Endometrial microvascular endothelial cells (primary cell): ENCODE results near the gene ROMO1. TPM values are rescaled to one million over a fixed set of nuclear protein-coding genes. Genes with fewer than 3 reads are reported as not detected.

Experiments
- in situ Hi-C: cut with HindIII; loops from 2 replicates; pipeline ENCODE4 v1.10.0; 2017; ENCODE audit warnings: low sequenced_read_pairs, low pct_unique_long_range_greater_than_20kb; ENCODE audit errors: inconsistent ontology term
- total RNA-seq: library from RNA; depleted of rRNA; stranded (reverse); fragments of >200 nt; gene quantifications from one replicate; pipeline ENCODE4 v1.2.3, GENCODE V29; 2015; ENCODE audit errors: inconsistent ontology term

ROMO1 gene
- 520 TPM for total RNA-seq

DNA sequence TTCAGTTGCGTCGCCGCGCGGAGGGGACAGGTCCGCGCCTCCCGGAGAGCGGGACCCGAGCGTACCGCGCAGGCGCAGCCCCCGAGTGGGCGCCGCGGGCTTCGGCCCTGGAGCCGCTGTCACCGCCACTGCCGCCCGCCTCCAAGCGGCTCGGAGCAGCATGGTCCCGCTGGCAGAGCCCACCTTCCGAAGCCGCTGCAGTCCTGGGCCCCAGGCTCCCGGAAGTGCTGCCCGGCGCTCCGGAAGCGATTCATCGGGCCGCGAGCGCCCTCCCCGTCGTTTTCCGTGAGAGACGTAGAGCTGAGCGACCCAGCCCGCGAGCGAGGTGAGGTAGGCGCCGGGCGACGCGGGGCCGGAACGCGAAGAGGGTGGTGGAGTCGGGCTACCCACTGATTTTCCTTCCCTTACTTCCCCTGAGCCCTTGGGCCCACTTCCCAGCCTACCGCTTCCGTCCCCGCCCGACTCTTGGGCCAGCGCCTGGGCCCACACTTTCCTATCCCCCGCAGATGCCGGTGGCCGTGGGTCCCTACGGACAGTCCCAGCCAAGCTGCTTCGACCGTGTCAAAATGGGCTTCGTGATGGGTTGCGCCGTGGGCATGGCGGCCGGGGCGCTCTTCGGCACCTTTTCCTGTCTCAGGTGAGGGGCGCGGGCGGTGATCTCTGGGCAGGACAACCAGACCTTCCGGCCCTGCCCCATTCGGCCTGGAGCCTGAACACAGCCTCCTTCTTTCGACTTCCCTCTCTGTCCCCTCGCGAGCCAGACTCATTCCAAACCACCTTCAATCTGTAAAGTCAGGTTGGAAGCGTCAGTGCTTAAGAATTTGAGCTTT, at the start of gene ROMO1, which contains the start of gene NFS1:
Gene ROMO1, plus strand, starts transcription at position 279 of the 830 bp plus-strand sequence. Its CDS starts 228 bp downstream, at position 507.
Gene NFS1, minus strand, starts transcription at position 226 of the 830 bp plus-strand sequence. Its CDS starts 64 bp downstream, at position 162.
- in situ Hi-C loops, result no loop called here

DNA sequence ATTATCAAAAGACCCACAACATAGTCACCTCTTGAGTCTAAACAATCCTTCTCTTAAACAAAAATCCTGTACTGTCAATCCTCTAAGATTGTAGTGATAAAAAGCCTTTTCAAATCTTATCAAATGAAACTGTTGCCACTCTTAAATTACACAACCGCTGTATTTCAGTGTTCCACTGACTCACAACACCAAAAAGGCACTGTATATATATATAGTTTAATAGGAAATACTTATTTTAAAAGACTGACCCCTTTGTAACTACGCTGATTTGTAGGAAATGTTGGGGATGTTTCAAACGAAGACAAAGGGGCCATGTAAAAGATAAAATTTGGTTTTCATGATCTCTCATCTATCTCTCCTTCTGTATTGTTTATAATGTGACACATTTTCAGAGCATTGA, 48.6 kb upstream of the ROMO1 start:
- in situ Hi-C loops, result no loop called here

GRCh38 chr20:35651958-35652357, 47.2 kb upstream of the ROMO1 start:
- in situ Hi-C loops, result no loop called here

DNA sequence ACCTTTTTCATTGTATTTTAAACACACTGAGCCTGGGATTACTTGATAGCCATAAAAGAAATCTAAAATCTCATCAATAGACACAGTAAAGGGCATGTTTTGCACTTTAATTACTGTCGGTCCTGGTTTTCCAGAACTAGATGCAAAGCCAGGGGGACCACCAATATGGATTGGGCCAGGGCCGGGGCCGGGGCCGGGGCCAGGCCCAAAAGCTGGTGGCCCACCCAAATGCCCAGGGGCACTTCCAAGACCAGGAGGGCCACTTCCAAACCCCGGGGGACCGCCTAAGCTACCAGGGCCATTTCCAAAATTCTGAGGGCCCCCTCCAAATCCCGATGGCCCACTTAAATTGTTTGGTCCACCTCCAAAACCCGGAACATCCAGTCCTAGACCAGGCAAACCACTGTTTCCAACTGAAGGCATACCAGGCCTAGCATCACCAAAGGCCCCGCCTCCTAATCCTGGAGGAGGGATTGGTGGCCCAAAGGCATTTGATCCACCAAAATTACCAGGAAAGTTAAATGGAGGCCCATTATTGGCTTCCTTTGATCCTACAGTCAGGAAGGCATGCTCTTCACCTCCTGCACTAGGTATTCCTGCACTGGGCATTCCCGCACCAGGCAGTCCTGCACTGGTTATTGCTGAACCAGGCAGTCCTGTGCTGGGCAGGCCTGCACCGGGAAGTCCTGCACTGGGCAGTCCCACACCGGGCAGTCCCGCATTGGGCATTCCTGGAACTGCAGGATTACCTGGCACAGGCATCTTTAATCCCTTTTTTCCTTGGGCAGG, 46.4 kb upstream of the ROMO1 start:
- in situ Hi-C loops, result no loop called here

DNA sequence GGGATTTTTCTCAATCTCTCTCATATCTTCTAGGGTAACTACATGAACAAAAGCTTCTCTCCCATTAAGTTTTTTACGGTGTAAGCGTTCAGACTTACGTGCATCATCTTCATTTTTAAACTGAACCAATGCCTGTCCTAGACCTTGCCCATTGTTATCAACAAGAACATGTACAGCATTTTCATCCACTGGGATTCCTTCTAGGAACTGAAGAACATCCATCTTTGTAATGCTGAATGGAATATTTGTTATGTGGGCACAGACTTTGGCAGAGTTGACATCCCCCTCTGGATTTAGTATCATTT, 45.8 kb upstream of the ROMO1 start:
- in situ Hi-C loops, result no loop called here

DNA sequence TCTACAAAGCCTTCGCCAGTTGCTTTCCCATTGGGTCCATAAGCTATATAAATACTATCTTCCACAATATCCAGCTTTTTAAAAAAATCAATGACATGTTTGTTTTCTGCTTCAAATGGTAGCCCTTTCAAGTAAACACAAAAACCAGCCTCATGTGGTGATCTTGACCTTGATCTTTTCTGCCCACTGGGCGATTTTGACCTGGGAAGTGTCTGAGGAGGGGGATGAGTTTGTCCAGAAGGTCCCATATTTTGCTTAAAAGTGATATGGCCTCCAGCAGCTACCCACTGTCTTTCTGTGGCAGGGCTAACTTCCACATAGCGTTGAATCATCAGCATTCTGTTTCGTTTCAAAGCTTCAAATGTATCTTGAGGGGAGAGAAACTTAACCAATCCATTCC, 45.3 kb upstream of the ROMO1 start:
- in situ Hi-C loops, result no loop called here

DNA sequence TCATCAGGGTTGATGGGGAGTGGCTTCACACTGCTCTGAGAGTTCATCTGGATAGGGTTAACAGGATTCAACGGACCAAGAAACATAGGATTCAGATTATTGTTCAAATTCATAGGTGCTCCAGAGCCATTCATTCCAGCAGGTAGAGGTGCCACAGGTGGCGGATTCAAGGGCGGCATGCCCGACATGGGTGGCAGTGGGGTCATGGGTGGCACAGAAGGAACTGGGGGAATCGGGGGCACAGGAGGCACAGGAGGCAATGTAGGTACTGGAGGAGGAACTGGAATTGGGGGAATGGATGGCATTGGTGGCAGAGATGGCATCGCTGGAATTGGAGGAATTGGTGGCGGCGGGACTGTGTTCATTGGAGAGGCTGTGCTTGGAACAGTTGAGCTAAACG, 44.8 kb upstream of the ROMO1 start:
- in situ Hi-C loops, result no loop called here

DNA sequence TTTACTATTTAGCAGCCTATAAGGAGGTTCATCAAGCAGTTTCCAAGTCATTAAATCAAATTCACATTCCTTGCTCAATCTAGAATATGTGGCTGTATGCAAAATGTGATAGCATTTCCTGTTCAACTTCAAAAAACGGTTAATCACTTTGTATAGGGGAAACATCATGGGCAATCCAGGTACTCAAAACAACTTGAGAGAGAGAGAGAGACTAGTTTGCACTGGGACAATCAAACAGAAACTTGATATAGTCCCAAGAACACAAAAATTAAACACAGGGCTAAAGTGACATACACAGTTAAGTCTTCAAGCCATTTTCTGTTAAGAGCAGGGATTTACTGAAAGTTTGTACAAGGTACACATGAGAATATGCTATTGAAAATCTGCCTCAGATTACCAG, 41.9 kb upstream of the ROMO1 start:
- in situ Hi-C loops, result no loop called here

- in situ Hi-C loops, result no loop called here
Measured at GRCh38 chr20:35660122-35660937, 38.9 kb upstream of the ROMO1 start.

DNA sequence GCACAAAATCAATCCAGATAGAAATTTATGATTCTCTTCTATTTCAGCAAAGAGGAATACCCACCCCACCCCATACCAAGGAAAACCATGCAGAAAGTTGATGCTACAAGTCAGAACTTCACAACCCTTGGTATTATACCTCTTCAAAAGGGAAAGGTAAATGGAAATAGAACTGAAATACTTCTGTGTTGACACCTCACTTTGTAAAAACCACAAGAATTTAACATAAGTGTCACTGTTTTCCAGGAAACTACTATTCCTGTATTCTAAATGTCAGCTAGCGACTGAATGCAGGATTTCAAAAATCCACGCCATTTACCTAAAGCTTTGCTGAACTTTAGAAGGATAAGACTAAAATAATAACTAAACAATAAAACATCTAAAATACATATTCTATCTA, 38.2 kb upstream of the ROMO1 start:
- in situ Hi-C loops, result no loop called here

DNA sequence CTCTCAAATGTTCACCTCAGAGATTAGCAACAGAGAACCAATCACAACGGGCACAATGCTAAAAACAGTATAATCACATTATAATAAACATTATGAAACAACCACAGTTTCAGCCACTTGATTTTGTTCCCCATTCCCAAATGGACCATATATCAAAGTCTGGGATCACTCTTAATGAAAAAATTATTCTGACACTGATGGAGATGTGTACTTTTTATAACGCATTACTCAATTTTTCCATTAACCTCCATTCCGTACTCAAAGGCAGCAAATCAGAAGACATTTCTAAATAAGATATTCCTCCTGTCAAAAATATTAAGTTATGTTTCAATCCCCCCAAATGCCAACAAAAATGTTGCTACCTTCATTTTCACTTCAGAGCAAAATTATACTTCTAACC, 37.3 kb upstream of the ROMO1 start:
- in situ Hi-C loops, result no loop called here

DNA sequence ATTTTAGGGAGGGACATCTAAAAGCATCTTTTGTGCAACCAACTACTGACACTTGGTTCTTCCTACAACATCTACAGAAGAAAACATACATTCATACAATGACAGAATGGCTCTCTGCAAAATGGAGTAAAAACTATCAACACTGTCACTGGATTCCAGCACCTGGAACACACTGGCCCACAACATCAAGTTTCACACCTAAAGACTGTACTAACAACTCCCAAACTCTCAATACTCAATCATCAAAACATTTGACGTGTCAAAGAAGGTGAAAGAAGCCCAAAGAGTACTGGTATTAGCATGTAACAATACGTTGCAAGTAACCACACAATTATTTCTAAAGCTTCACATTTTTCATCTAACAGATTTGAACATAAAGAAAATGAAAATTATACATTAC, 36.7 kb upstream of the ROMO1 start:
- in situ Hi-C loops, result no loop called here

DNA sequence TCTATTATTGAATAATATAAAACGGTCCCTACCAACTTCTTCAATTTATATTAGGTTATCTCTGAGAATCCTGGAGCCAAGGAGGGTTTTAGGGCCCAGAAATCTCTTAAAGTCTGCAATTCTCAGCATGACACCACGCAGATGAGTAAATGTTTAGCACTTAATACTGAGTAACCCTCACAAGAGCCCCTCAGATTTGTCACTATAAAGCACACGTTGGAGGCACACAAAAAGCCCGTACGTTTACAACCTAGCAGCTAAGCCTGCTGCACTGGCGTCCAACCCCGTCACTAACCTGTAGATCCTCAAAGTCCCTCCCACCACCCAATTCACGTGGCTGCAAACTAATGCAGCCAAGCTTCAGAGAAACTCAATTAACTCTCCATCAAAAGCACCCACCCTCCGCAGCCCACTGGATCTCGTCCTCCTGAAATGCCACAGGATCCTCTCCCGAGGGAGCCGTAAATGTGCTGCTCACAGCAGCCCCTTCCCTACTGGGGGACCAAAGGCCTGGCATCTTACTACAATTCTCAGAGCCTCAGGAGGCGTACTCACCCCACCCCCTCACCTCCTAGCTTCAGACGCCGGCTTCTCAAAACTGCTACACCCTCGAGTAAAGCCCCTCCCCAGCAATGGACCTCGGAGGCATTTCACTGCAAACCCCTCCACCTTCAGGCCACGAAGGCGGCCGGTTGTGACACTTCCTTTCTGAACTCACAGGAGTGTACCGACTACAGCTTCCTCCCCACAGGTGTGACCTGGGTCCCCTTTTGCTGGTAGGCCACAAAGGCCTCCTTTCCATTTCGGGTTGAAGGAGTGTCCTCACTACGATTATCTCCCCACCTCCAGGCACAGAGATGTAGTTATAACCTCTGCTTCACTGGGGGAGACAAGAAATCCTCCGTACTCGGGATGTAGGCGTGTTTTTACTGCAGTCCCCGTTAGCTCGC, 35.4 kb upstream of the ROMO1 start:
- in situ Hi-C loops, result no loop called here

GRCh38 chr20:35664466-35665206, 34.6 kb upstream of the ROMO1 start, which contains the start of the genes CPNE1 and RBM12:
CPNE1 (minus strand) TSS chr20:35664900; CDS start chr20:35632923, 31,977 bp downstream.
RBM12 (minus strand) TSS chr20:35664900; CDS start chr20:35655322, 9,578 bp downstream.
- in situ Hi-C loops, result no loop called here

- in situ Hi-C loops, result no loop called here
Measured at GRCh38 chr20:35665949-35666288, 33.3 kb upstream of the ROMO1 start.

DNA sequence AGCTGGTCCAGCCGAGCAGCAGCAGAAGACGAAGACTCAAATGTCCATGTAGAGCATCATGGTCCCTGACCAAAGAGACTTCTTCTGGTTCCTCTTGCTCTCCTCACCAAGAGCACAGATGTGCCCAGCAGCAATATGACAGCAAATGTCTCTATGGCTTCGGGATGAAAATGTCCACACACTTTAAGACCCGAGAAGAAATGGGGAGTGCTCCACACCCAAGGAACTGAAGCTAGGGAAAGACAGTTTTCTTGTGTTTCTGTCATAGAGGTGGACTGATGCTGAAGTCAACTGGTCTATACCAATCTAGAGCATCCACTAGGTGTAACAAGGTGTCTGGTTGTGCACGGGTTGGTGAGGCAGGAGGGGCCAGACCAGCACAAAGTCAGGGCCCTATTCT, 30.0 kb upstream of the ROMO1 start:
- in situ Hi-C loops, result no loop called here

- in situ Hi-C loops, result no loop called here
Measured at GRCh38 chr20:35669681-35670080, 29.5 kb upstream of the ROMO1 start.

- in situ Hi-C loops, result no loop called here
Measured at GRCh38 chr20:35673884-35674283, 25.3 kb upstream of the ROMO1 start.
